Measurements from ENCODE around the gene CBS. TPM values are rescaled to one million over a fixed set of nuclear protein-coding genes. Genes with fewer than 3 reads are reported as not detected.
"Not testable (repeated sequence)": the region's sequence is repeated elsewhere in the genome, so short reads cannot be mapped to it uniquely, and the experiment has no call there.

CBS gene
- polyA plus RNA-seq (2013, experiment 1 of 2): 47.2 TPM
- polyA plus RNA-seq (2013, experiment 2 of 2): 46.3 TPM

DNA sequence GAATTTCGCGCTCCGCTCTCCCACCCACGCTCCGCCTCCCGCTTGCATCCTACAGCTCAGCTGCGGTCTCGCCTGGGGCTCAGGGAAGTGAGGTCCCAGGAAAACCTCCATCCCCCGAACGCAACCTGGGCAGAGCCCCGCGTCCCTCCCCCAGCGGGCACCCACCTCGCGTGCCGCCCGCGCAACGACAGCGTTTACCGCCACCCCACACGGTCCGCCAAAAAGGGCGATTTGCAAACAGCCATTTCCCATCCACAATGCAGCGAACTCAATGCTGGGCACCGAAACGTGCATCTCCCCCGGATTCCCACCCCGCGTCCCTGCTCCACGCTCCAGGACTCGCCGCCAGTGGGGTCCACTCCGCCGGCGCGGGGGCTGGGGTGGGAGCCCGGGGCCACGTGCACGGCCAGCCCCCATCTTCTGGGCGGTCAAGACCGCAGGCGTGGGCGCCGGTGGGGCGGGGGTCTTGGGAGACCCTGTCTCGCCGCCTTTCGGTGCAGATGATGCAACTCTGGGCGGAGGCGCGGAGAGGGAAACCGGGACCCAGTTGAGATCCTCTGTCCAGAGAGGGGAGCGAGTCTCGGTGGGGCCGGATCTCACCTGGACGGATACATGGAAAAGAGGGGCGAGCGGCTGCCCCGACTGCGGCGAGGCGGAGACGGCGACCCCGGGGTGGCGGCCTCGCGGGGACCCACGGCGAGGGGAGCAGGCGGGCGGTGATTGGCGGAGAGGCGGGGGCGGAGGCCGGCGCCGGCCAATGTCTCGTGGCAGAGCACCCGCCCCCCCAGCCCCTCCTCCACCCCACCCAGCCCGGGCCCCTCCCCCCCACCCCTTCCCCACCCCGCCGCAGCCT lies at the start of gene CBS:
Gene CBS (minus strand): TSS at position 666 of the 853 bp plus-strand sequence. CDS start 3,642 bp downstream, outside the sequence.
- H2AK5ac ChIP-seq (ENCODE audit: low read depth, low read length); H4K91ac ChIP-seq (ENCODE audit: low read depth, low read length, poor library complexity); H3K9me3 ChIP-seq (replicated peaks in 1 of 2; ENCODE audit: control insufficient read depth in 2 of 2, insufficient read depth in 1 of 2, low read depth in 1 of 2, low read length in 2 of 2); H3K36me3 ChIP-seq (replicated peaks in 1 of 2; ENCODE audit: control insufficient read depth in 2 of 2, insufficient read depth in 2 of 2, low read length in 2 of 2); H2BK12ac ChIP-seq (ENCODE audit: low read length); H2BK120ac ChIP-seq (ENCODE audit: low read depth, low read length); DNase-seq (ENCODE audit: low spot score); H3K9ac ChIP-seq (ENCODE audit: low read depth, low read length, poor library complexity); H3K27me3 ChIP-seq (ENCODE audit: control insufficient read depth in 3 of 3, insufficient read depth in 3 of 3, low read depth in 1 of 3, low read length in 3 of 3); H3K23ac ChIP-seq (ENCODE audit: low read depth, low read length, poor library complexity); H3K14ac ChIP-seq (ENCODE audit: low read length); H3K4me3 ChIP-seq (ENCODE audit: low read length in 2 of 2); H3K4me1 ChIP-seq (ENCODE audit: control insufficient read depth in 2 of 2, insufficient read depth in 1 of 2, low read depth in 1 of 2, low read length in 2 of 2); H3K79me1 ChIP-seq (ENCODE audit: low read depth, low read length); H3K18ac ChIP-seq (ENCODE audit: low read length); H3K27ac ChIP-seq (replicated peaks; ENCODE audit: low read length); H4K8ac ChIP-seq (ENCODE audit: low read depth, low read length); H2BK15ac ChIP-seq (ENCODE audit: low read length); H3K4ac ChIP-seq (ENCODE audit: low read length); H2BK5ac ChIP-seq (ENCODE audit: low read length): not testable (repeated sequence)
- peak within 1 kb of the TSS; percentile 56 for H2AFZ ChIP-seq (ENCODE audit: low read length)
- WGBS, 2 donors (ENCODE audit: extremely low coverage in 2 of 2, insufficient read length in 2 of 2, insufficient replicate concordance in 1 of 2): no CpG with 5 or more reads among the region's 84 CpGs
- H3K4me2 ChIP-seq (ENCODE audit: insufficient read depth, low read length, poor library complexity, severe bottlenecking): peak within 1 kb of the TSS; percentile 11

DNA sequence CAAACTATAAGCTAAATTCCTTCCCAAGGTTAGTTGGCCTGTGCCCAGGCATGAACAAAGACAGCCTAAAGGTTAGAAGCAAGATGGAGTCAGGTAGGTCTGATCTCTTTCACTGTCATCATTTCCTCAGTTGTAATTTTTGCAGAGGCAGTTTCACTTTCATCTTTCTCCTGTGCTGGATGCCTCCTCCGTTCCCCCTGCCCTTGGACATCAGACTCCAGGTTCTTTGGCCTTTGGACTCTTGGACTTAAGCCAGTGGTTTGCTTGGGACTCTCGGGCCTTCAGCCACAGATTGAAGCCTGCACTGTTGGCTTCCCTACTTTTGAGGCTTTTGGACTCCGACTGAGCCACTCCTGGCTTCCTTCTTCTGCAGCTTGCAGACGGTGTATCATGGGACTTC lies 40.3 kb upstream of the CBS start:
- H3K4me1 ChIP-seq (ENCODE audit: control insufficient read depth in 2 of 2, insufficient read depth in 1 of 2, low read depth in 1 of 2, low read length in 2 of 2); H3K4me2 ChIP-seq (ENCODE audit: insufficient read depth, low read length, poor library complexity, severe bottlenecking); H4K8ac ChIP-seq (ENCODE audit: low read depth, low read length); H3K36me3 ChIP-seq (replicated peaks in 1 of 2; ENCODE audit: control insufficient read depth in 2 of 2, insufficient read depth in 2 of 2, low read length in 2 of 2); H3K79me1 ChIP-seq (ENCODE audit: low read depth, low read length); H3K18ac ChIP-seq (ENCODE audit: low read length); H3K4me3 ChIP-seq (ENCODE audit: low read length in 2 of 2); DNase-seq (ENCODE audit: low spot score); H2BK12ac ChIP-seq (ENCODE audit: low read length); H3K14ac ChIP-seq (ENCODE audit: low read length); H3K4ac ChIP-seq (ENCODE audit: low read length); H2AFZ ChIP-seq (ENCODE audit: low read length); H2BK15ac ChIP-seq (ENCODE audit: low read length); H3K23ac ChIP-seq (ENCODE audit: low read depth, low read length, poor library complexity); H4K91ac ChIP-seq (ENCODE audit: low read depth, low read length, poor library complexity); H2BK5ac ChIP-seq (ENCODE audit: low read length); H3K9me3 ChIP-seq (replicated peaks in 1 of 2; ENCODE audit: control insufficient read depth in 2 of 2, insufficient read depth in 1 of 2, low read depth in 1 of 2, low read length in 2 of 2); H3K9ac ChIP-seq (ENCODE audit: low read depth, low read length, poor library complexity); H2BK120ac ChIP-seq (ENCODE audit: low read depth, low read length); H3K27me3 ChIP-seq (ENCODE audit: control insufficient read depth in 3 of 3, insufficient read depth in 3 of 3, low read depth in 1 of 3, low read length in 3 of 3); H3K27ac ChIP-seq (replicated peaks; ENCODE audit: low read length); H2AK5ac ChIP-seq (ENCODE audit: low read depth, low read length): not testable (repeated sequence)
- no CpG with 5 or more reads among the region's 4 CpGs for WGBS, 2 donors (ENCODE audit: extremely low coverage in 2 of 2, insufficient read length in 2 of 2, insufficient replicate concordance in 1 of 2)

DNA sequence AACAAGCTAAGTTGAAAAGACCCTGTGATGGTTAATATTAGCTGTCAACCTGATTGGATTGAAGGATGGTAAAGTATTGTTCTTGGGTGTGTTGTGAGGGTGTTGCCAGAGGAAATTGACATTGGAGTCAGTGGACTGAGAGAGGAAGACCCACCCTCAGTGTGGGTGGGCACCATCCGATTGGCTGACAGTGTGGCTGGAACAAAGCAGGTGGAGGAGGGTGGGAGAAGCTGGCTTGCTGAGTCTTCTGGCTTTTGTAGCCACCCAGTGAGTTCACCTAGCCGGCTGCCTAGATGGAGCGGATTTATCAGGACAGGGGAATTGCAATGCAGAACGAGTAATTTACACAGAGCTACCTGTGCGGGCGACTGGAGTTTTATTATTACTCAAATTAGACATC lies 38.8 kb upstream of the CBS start:
- H2BK15ac ChIP-seq (ENCODE audit: low read length); H3K79me1 ChIP-seq (ENCODE audit: low read depth, low read length); H3K23ac ChIP-seq (ENCODE audit: low read depth, low read length, poor library complexity); H3K27me3 ChIP-seq (ENCODE audit: control insufficient read depth in 3 of 3, insufficient read depth in 3 of 3, low read depth in 1 of 3, low read length in 3 of 3); H2AFZ ChIP-seq (ENCODE audit: low read length); H2BK120ac ChIP-seq (ENCODE audit: low read depth, low read length); H3K9ac ChIP-seq (ENCODE audit: low read depth, low read length, poor library complexity); H3K14ac ChIP-seq (ENCODE audit: low read length); H4K8ac ChIP-seq (ENCODE audit: low read depth, low read length); H3K18ac ChIP-seq (ENCODE audit: low read length); H3K4me3 ChIP-seq (ENCODE audit: low read length in 2 of 2); H2AK5ac ChIP-seq (ENCODE audit: low read depth, low read length); DNase-seq (ENCODE audit: low spot score); H3K9me3 ChIP-seq (replicated peaks in 1 of 2; ENCODE audit: control insufficient read depth in 2 of 2, insufficient read depth in 1 of 2, low read depth in 1 of 2, low read length in 2 of 2); H3K4me2 ChIP-seq (ENCODE audit: insufficient read depth, low read length, poor library complexity, severe bottlenecking); H2BK5ac ChIP-seq (ENCODE audit: low read length); H4K91ac ChIP-seq (ENCODE audit: low read depth, low read length, poor library complexity); H3K27ac ChIP-seq (replicated peaks; ENCODE audit: low read length); H3K4me1 ChIP-seq (ENCODE audit: control insufficient read depth in 2 of 2, insufficient read depth in 1 of 2, low read depth in 1 of 2, low read length in 2 of 2); H3K4ac ChIP-seq (ENCODE audit: low read length); H3K36me3 ChIP-seq (replicated peaks in 1 of 2; ENCODE audit: control insufficient read depth in 2 of 2, insufficient read depth in 2 of 2, low read length in 2 of 2); H2BK12ac ChIP-seq (ENCODE audit: low read length): not testable (repeated sequence)
- no CpG with 5 or more reads among the region's 6 CpGs for WGBS, 2 donors (ENCODE audit: extremely low coverage in 2 of 2, insufficient read length in 2 of 2, insufficient replicate concordance in 1 of 2)

DNA sequence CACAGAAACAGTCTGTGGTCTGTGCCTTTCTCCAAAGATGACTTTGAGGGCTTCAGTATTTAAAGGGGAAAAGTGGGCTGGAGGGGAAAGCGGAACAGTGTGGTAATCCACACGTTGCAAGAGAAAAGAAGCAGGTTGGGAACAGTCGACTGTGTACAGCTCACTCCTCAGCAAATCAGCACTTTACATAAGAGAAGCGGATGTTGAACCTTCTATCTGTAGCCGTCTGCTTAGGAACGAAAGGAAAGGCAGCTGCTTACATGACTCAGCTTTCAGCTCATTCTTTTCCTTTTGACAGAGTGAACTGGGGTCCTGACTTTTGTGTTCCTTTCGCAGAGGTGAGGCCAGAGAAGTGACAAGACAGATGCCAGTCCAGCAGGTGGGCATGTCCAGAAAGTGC lies 33.4 kb upstream of the CBS start:
- H3K14ac ChIP-seq (ENCODE audit: low read length); H2BK120ac ChIP-seq (ENCODE audit: low read depth, low read length); H2AK5ac ChIP-seq (ENCODE audit: low read depth, low read length); H3K79me1 ChIP-seq (ENCODE audit: low read depth, low read length); H3K27me3 ChIP-seq (ENCODE audit: control insufficient read depth in 3 of 3, insufficient read depth in 3 of 3, low read depth in 1 of 3, low read length in 3 of 3); H3K23ac ChIP-seq (ENCODE audit: low read depth, low read length, poor library complexity); H3K18ac ChIP-seq (ENCODE audit: low read length); H3K4me1 ChIP-seq (ENCODE audit: control insufficient read depth in 2 of 2, insufficient read depth in 1 of 2, low read depth in 1 of 2, low read length in 2 of 2); H3K36me3 ChIP-seq (replicated peaks in 1 of 2; ENCODE audit: control insufficient read depth in 2 of 2, insufficient read depth in 2 of 2, low read length in 2 of 2); H2BK15ac ChIP-seq (ENCODE audit: low read length); H2BK5ac ChIP-seq (ENCODE audit: low read length); H3K9me3 ChIP-seq (replicated peaks in 1 of 2; ENCODE audit: control insufficient read depth in 2 of 2, insufficient read depth in 1 of 2, low read depth in 1 of 2, low read length in 2 of 2); H4K8ac ChIP-seq (ENCODE audit: low read depth, low read length); H2BK12ac ChIP-seq (ENCODE audit: low read length); H4K91ac ChIP-seq (ENCODE audit: low read depth, low read length, poor library complexity); H3K4me2 ChIP-seq (ENCODE audit: insufficient read depth, low read length, poor library complexity, severe bottlenecking); H3K4ac ChIP-seq (ENCODE audit: low read length); DNase-seq (ENCODE audit: low spot score); H3K27ac ChIP-seq (replicated peaks; ENCODE audit: low read length); H3K4me3 ChIP-seq (ENCODE audit: low read length in 2 of 2); H3K9ac ChIP-seq (ENCODE audit: low read depth, low read length, poor library complexity); H2AFZ ChIP-seq (ENCODE audit: low read length): not testable (repeated sequence)
- no CpG with 5 or more reads among the region's 7 CpGs for WGBS, 2 donors (ENCODE audit: extremely low coverage in 2 of 2, insufficient read length in 2 of 2, insufficient replicate concordance in 1 of 2)

All from neuronal stem cell (in vitro differentiated cells).